Testis (tissue), 2 donors: Measurements from ENCODE around the gene ATP13A4.

Source experiments
- CTCF ChIP-seq, 3 experiments: fragments of 450-650 bp in 2 of 3; fragments of 200-600 bp in 1 of 3; sonication (generic) in 1 of 3; IDR thresholded peaks; one replicate each; pipeline ENCODE4 v1.5.1; 2016 to 2019; ENCODE audit warnings: antibody characterized with exemption in 3 of 3, mild to moderate bottlenecking in 2 of 3, moderate library complexity in 1 of 3
- POLR2A ChIP-seq: fragments of 450-650 bp; IDR thresholded peaks from one replicate; pipeline ENCODE4 v1.6.1; 2017; ENCODE audit warnings: antibody characterized with exemption, mild to moderate bottlenecking, moderate library complexity

GRCh38 chr3:193354423-193354822, 200.3 kb downstream of the ATP13A4 start:
- TF ChIP-seq CTCF (IDR thresholded peaks at IDR 0.05) (no peak), POLR2A (no peak)
